GM12892 (cell line): Measurements from ENCODE around the gene PDE6A.

Experiments used
- POLR2A ChIP-seq: IDR thresholded peaks from 2 replicates; pipeline ENCODE4 v1.6.1; 2011; ENCODE audit warnings: low read depth, low read length, control low read depth
- POLR2AphosphoS5 ChIP-seq: IDR thresholded peaks from 2 replicates; pipeline ENCODE4 v1.6.1; 2011; ENCODE audit warnings: low read depth, low read length, control low read depth
- TAF1 ChIP-seq: IDR thresholded peaks from 2 replicates; pipeline ENCODE4 v1.6.1; 2011; ENCODE audit warnings: low read depth, mild to moderate bottlenecking, control low read depth, low read length, borderline replicate concordance

DNA sequence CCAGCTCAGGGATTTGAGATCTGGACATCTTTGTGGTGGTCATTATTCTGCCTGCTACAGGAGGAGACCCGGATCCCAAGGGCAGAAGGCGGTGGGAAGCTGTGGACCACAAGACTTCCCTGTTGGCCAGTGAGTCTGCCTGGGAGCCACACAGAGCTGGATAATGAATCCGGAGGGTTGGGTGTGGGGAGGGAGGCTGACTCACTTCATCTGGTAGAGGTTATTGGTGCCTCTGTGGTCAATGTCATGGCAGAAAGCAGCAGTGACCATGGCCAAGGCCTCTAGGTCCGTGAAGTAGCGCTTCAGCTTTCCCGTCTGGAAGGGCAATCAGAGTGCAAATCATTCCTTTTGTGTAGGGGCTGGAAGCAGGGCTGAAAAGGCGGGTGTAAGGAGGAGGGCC, 58.5 kb downstream of the PDE6A start:
- TF ChIP-seq POLR2A (no peak), TAF1 (no peak), POLR2AphosphoS5 (no peak)
